HG03045 (cell line): ENCODE measurements around the gene PLEKHG4B.
"Not testable (repeated sequence)": the region's sequence is repeated elsewhere in the genome, so short reads cannot be mapped to it uniquely, and the experiment has no call there.

Experiments
- ATAC-seq: cut with Tn5 transposase; IDR thresholded peaks from one replicate; pipeline ENCODE4 v1.9.1; 2021; ENCODE audit warnings: mild to moderate bottlenecking, moderate library complexity; ENCODE audit not compliant: unreplicated experiment

Gene PLEKHG4B

GRCh38 chr5:218457-219291 is 126.7 kb downstream of the PLEKHG4B start:
- peak; percentile 32 for ATAC-seq

- ATAC-seq: no peak
Measured at GRCh38 chr5:219460-219863, 127.5 kb downstream of the PLEKHG4B start.

- no peak for ATAC-seq
Measured at GRCh38 chr5:219991-220390, 128.0 kb downstream of the PLEKHG4B start.

- not testable (repeated sequence) for ATAC-seq
Measured at GRCh38 chr5:222951-223715, 131.2 kb downstream of the PLEKHG4B start.

GRCh38 chr5:223791-224190 is 131.8 kb downstream of the PLEKHG4B start:
- ATAC-seq: no peak

- no peak for ATAC-seq
Measured at GRCh38 chr5:225334-225733, 133.4 kb downstream of the PLEKHG4B start.

- ATAC-seq: not testable (repeated sequence)
Measured at GRCh38 chr5:227375-227774, 135.4 kb downstream of the PLEKHG4B start.

GRCh38 chr5:228886-229285 is 136.9 kb downstream of the PLEKHG4B start:
- no peak for ATAC-seq

- no peak for ATAC-seq
Measured at GRCh38 chr5:230711-231110, 138.7 kb downstream of the PLEKHG4B start.

- ATAC-seq: no peak
Measured at GRCh38 chr5:231661-232060, 139.7 kb downstream of the PLEKHG4B start.

GRCh38 chr5:233426-233825 is 141.5 kb downstream of the PLEKHG4B start:
- not testable (repeated sequence) for ATAC-seq

GRCh38 chr5:234450-234849 is 142.5 kb downstream of the PLEKHG4B start:
- ATAC-seq: no peak

- ATAC-seq: not testable (repeated sequence)
Measured at GRCh38 chr5:235527-235926, 143.6 kb downstream of the PLEKHG4B start.

- not testable (repeated sequence) for ATAC-seq
Measured at GRCh38 chr5:237931-238330, 146.0 kb downstream of the PLEKHG4B start.
